ENCODE results near the gene KPNA6. TPM values are rescaled to one million over a fixed set of nuclear protein-coding genes. Genes with fewer than 3 reads are reported as not detected.

The KPNA6 gene
- total RNA-seq, 1 experiment from 2014 or later: 79.9 TPM

GRCh38 chr1:32073299-32074229, 34.3 kb upstream of the KPNA6 start:
- Histone ChIP-seq H3K27ac (ENCODE audit: low read depth, low read length) (peak overlapping the region; percentile 88), H4K20me1 (ENCODE audit: insufficient read depth) (no peaks in the 10 kb centered on the region), H3K4me3 (replicated peaks in 1 of 2; ENCODE audit: low read depth in 1 of 2, low read length in 2 of 2) (peak overlapping the region; percentile 76 to 80), H3K9ac (ENCODE audit: low read length) (peak overlapping the region; percentile 69), H3K9me3 (ENCODE audit: control insufficient read depth in 1 of 2, insufficient read depth in 1 of 2, low read depth in 1 of 2, low read length in 2 of 2) (no peaks in the 10 kb centered on the region), H2AFZ (ENCODE audit: low read depth, low read length, poor library complexity, severe bottlenecking) (no peak overlapping the region), H3K9me2 (ENCODE audit: insufficient read depth) (no peaks in the 10 kb centered on the region), H3K4me2 (ENCODE audit: low read length) (peak overlapping the region; percentile 94), H3K36me3 (ENCODE audit: control insufficient read depth in 1 of 2, insufficient read depth in 2 of 2, low read length in 2 of 2) (peaks cover 13 to 18% of the 10 kb centered on the region in 2 experiments; a peak in 3 of 4 replicates), H3K4me1 (ENCODE audit: control insufficient read depth in 1 of 2, insufficient read depth in 2 of 2, low read length in 2 of 2) (peaks cover 22% of the 10 kb centered on the region in 2 experiments), H3K27me3 (ENCODE audit: insufficient read depth, low read length) (no peaks in the 10 kb centered on the region), H3K79me2 (ENCODE audit: insufficient read depth, low read length) (peaks cover 13% of the 10 kb centered on the region)
- DNase-seq (ENCODE audit: low read depth, low spot score) (no peak), ATAC-seq (peak; percentile 50)
- ChIA-PET POLR2A (interaction anchor here (0.7 to 1.7 kb wide), 10 partner anchors 8 to 285 kb away, joined by 3 to 8 read pairs (median 4); partner anchors contain the start of genes KPNA6 and TXLNA), CTCF (interaction anchor here (0.9 to 2.8 kb wide), 5 partner anchors 9 to 486 kb away, joined by 3 to 15 read pairs (median 5); partner anchors contain the start of gene KPNA6), RAD21 (ENCODE audit: low non-redundant PET in 1 of 2, low total read pairs in 2 of 2, uncharacterized antibody in 2 of 2, unreplicated experiment in 2 of 2) (interaction anchor here in 1 of 2 experiments (1.0 kb wide), 1 partner anchor 34 kb away, joined by 6 read pairs; the partner anchor contains the start of gene KPNA6)
- BruUV-seq (replicated peaks): TSS peak; percentile 60
- intact Hi-C loops (cut with micrococcal nuclease): no loop called here
- no peak for TF ChIP-seq SIN3A (IDR thresholded peaks at IDR 0.05; ENCODE audit: low read depth)
- TF ChIP-seq ZBTB33 (IDR thresholded peaks at IDR 0.05; ENCODE audit: extremely low read depth, insufficient replicate concordance, low read length): no peak
- TF ChIP-seq CTCF (IDR thresholded peaks at IDR 0.05 in 2 of 3, conservative IDR thresholded peaks at IDR 0.05 in 1 of 3; ENCODE audit: borderline replicate concordance in 1 of 3, insufficient read depth in 1 of 3, low read depth in 2 of 3, low read length in 2 of 3): peak in 1 of 3 experiments; percentile 10; a peak in 2 of 6 replicates
- TF ChIP-seq CBX3 (IDR thresholded peaks at IDR 0.05; ENCODE audit: low read depth): no peak
- no peak for TF ChIP-seq RAD21 (IDR thresholded peaks at IDR 0.05; ENCODE audit: low read depth)
